Vagina (tissue), 2 donors: ENCODE results near the gene LSM12.

ENCODE experiments used
- POLR2AphosphoS5 ChIP-seq, 2 donors: sonication (generic); formaldehyde crosslinking; IDR thresholded peaks; one replicate each; pipeline ENCODE4 v1.9.0; 2017; ENCODE audit warnings: antibody characterized with exemption in 2 of 2, mild to moderate bottlenecking in 2 of 2, low read depth in 1 of 2; ENCODE audit not compliant: insufficient read depth in 1 of 2
- TF ChIP-seq, protein P1 (sequence below), 3 experiments: fragments of 450-650 bp in 2 of 3; fragments of 200-600 bp in 1 of 3; sonication (generic) in 1 of 3; IDR thresholded peaks; one replicate each; pipeline ENCODE4 v1.5.1; 2017 to 2019; ENCODE audit warnings: antibody characterized with exemption in 3 of 3, mild to moderate bottlenecking in 2 of 3, moderate library complexity in 2 of 3

DNA sequence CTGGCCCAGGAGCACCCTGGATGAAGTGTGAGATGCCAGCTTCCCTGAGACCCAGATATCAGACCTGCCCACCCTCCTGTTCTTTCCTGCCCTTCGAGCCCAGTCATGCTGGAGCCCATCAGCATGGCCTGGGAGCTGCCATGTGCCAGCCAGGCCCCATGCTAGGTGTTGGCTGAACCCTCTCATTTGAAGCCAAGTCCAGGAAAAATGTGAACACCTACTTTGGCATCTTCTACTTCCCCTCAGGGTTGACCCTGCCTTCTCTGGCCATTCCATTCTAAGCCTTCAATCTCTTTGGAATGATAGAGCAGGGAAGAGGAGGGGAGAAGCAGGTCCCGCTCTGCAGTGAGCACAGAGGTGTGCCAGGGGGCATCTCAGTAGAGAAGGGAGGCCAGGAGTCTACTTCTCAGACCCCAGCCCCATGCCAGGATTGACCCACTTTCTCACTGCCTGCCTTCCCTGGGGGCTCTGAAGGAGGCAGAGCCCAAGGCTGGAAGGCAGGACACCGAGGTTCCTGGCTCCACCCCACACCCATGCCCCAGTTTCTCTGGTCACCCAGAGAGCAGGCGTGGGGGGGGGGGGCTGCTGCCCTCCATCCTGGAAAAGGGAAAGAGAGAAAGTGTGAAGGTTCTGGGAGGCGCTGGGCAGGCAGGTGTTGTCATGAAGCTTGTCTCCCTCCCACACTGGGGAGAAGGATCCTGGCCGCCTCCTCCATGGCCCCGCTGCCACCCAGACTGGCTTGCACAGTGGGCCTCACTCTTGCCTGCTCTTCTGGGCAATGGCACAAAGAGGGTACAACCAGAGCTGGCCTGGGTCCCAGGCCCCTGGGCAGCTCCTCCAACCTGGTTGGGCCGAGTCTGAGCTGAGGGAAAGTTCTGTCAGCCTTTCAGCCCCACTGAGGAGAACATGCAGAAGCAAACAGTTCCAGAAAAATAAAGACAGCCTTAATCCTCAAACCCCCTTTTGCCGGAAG, 47.7 kb upstream of the LSM12 start:
- TF ChIP-seq POLR2AphosphoS5 (IDR thresholded peaks at IDR 0.05; ENCODE audit: insufficient read depth in 1 of 2, low read depth in 1 of 2) = no peak
- TF ChIP-seq, protein P1, sequence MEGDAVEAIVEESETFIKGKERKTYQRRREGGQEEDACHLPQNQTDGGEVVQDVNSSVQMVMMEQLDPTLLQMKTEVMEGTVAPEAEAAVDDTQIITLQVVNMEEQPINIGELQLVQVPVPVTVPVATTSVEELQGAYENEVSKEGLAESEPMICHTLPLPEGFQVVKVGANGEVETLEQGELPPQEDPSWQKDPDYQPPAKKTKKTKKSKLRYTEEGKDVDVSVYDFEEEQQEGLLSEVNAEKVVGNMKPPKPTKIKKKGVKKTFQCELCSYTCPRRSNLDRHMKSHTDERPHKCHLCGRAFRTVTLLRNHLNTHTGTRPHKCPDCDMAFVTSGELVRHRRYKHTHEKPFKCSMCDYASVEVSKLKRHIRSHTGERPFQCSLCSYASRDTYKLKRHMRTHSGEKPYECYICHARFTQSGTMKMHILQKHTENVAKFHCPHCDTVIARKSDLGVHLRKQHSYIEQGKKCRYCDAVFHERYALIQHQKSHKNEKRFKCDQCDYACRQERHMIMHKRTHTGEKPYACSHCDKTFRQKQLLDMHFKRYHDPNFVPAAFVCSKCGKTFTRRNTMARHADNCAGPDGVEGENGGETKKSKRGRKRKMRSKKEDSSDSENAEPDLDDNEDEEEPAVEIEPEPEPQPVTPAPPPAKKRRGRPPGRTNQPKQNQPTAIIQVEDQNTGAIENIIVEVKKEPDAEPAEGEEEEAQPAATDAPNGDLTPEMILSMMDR (IDR thresholded peaks at IDR 0.05) = no peak
